GM12878 (cell line): ENCODE measurements around the gene SNED1. TPM values are rescaled to one million over a fixed set of nuclear protein-coding genes. Genes with fewer than 3 reads are reported as not detected.

Source experiments
- ATAC-seq: fragments of 200-7000 bp; cut with Tn5 transposase; 3 replicates; pipeline ENCODE4 v1.9.1; 2020; ENCODE audit warnings: mild to moderate bottlenecking, moderate library complexity
- BruUV-seq: library from RNA; stranded (reverse); fragments of 400-500 nt; replicated peaks from 2 replicates; lab custom pipeline; 2021; lab: Mats Ljungman, UMichigan
- CTCF ChIA-PET: fragments of 300-600 bp; sonication (Branson Sonifier 250); formaldehyde crosslinking; extraction: SDS; loops from one replicate; lab custom pipeline; 2021; ENCODE audit warnings: inconsistent platforms; lab: Yijun Ruan, JAX
- POLR2A ChIA-PET: fragments of 350-600 bp; formaldehyde crosslinking; extraction: SDS; loops from one replicate; lab custom pipeline; 2021; ENCODE audit warnings: inconsistent platforms; lab: Charles Lee
- RAD21 ChIA-PET: fragments of 300-600 bp; sonication (Branson Sonifier 250); formaldehyde crosslinking; loops from one replicate; lab custom pipeline; 2023; ENCODE audit warnings: antibody characterized with exemption; ENCODE audit not compliant: unreplicated experiment; lab: Charles Lee
- SMC1A ChIA-PET: fragments of 300-600 bp; sonication (Branson Sonifier 250); formaldehyde crosslinking; loops from one replicate; lab custom pipeline; 2023; ENCODE audit not compliant: unreplicated experiment, uncharacterized antibody; lab: Charles Lee
- DNase-seq: peaks from one replicate; pipeline ENCODE4 v3.0.0-alpha.2; 2011; ENCODE audit warnings: low read depth, low spot score
- FAIRE-seq: peaks from 3 replicates; lab custom pipeline; 2011; peaks lifted over from hg19 to GRCh38; lab: Jason Lieb, UNC
- H2AFZ ChIP-seq: 2 replicates; pipeline ENCODE4 v1.6.0; 2011; ENCODE audit warnings: low read depth, low read length, control low read depth; ENCODE audit not compliant: control insufficient read depth
- H3K27ac ChIP-seq: 2 replicates; pipeline ENCODE4 v1.5.1; 2011; ENCODE audit warnings: control low read depth; ENCODE audit not compliant: control insufficient read depth, insufficient read depth
- H3K27me3 ChIP-seq, 2 experiments: replicated peaks in 1 of 2; 2 replicates each; pipeline versions ENCODE4 v1.6.0 to v1.6.1; 2011; ENCODE audit warnings: low read length in 1 of 2; ENCODE audit not compliant: control insufficient read depth in 2 of 2, insufficient read depth in 2 of 2
- H3K36me3 ChIP-seq, 2 experiments: 2 replicates each; pipeline ENCODE4 v1.5.1; 2011; ENCODE audit warnings: low read length in 1 of 2; ENCODE audit not compliant: control insufficient read depth in 2 of 2, insufficient read depth in 2 of 2
- H3K4me1 ChIP-seq: 2 replicates; pipeline ENCODE4 v1.6.1; 2011; ENCODE audit warnings: mild to moderate bottlenecking, low read length, moderate library complexity, mixed read lengths; ENCODE audit not compliant: control insufficient read depth, insufficient read depth
- H3K4me2 ChIP-seq: 2 replicates; pipeline ENCODE4 v1.6.0; 2011; ENCODE audit warnings: control low read depth; ENCODE audit not compliant: control insufficient read depth, insufficient read depth
- H3K4me3 ChIP-seq: fragments of 200-600 bp; sonication (generic); 2 replicates; pipeline ENCODE4 v1.5.1; 2016
- H3K79me2 ChIP-seq: 2 replicates; pipeline ENCODE4 v1.6.0; 2011; ENCODE audit warnings: low read length; ENCODE audit not compliant: control insufficient read depth, insufficient read depth
- H3K9ac ChIP-seq: 2 replicates; pipeline ENCODE4 v1.8.0; 2011; ENCODE audit warnings: low read length, control low read depth, mixed read lengths; ENCODE audit not compliant: control insufficient read depth, insufficient read depth
- H3K9me3 ChIP-seq: replicated peaks from 3 replicates; pipeline ENCODE4 v1.5.1; 2011; ENCODE audit warnings: mild to moderate bottlenecking, low read length; ENCODE audit not compliant: control insufficient read depth, insufficient read depth
- H4K20me1 ChIP-seq: 2 replicates; pipeline ENCODE4 v1.6.0; 2011; ENCODE audit not compliant: control insufficient read depth, insufficient read depth
- CBX3 ChIP-seq: fragments of 200-600 bp; sonication (generic); IDR thresholded peaks from 2 replicates; pipeline ENCODE4 v1.6.1; 2016; ENCODE audit warnings: low read depth, borderline replicate concordance
- GATAD2B ChIP-seq: fragments of 450-650 bp; conservative IDR thresholded peaks from 2 replicates; pipeline ENCODE4 v1.6.1; 2017; ENCODE audit warnings: low read depth, mild to moderate bottlenecking, moderate library complexity
- IRF4 ChIP-seq: IDR thresholded peaks from 2 replicates; pipeline ENCODE4 v1.6.1; 2011; ENCODE audit warnings: low read depth, low read length
- RAD21 ChIP-seq: IDR thresholded peaks from 2 replicates; pipeline ENCODE4 v1.6.1; 2011; ENCODE audit warnings: mild to moderate bottlenecking, low read depth, low read length, moderate library complexity; ENCODE audit not compliant: insufficient read depth
- TCF12 ChIP-seq: IDR thresholded peaks from 2 replicates; pipeline ENCODE4 v1.6.1; 2011; ENCODE audit warnings: low read depth, mild to moderate bottlenecking, low read length
- WGBS: methylation state at CpG from one replicate; pipeline ENCODE4 v1.1.6; 2016; ENCODE audit warnings: low lambda C conversion rate; ENCODE audit not compliant: insufficient replicate concordance, insufficient coverage; ENCODE audit errors: missing lambda C conversion rate; 5-methylcytosine and 5-hydroxymethylcytosine counted together
- in situ Hi-C: fragments of 300-500 bp; cut with MboI; formaldehyde crosslinking; loops from 9 replicates; pipeline ENCODE4 v1.14.3; 2018; ENCODE audit warnings: mixed read lengths
- intact Hi-C: fragments of 100-400 bp; cut with micrococcal nuclease; formaldehyde crosslinking; loops from one replicate; pipeline ENCODE4 v1.14.2; 2022; ENCODE audit not compliant: unreplicated experiment
- polyA plus RNA-seq, 11 experiments: library from polyadenylated mRNA; depleted of rRNA in 4 of 11; unstranded in 6 of 11; stranded (reverse) in 5 of 11; fragments of >200 nt; fragmentation: Nextera tagmentation in 4 of 11; fragmentation: Illumina TruSeq in 1 of 11; extraction: Ambion mirVana in 4 of 11; extraction: Trizol in 1 of 11; gene quantifications; 1 replicate in 1 of 11; 2 replicates in 10 of 11; pipeline versions ENCODE4 v1.2.1 to v1.2.3, GENCODE V29; 2011 to 2016; ENCODE audit warnings: inconsistent platforms in 2 of 11, missing spikeins in 2 of 11, low read depth in 1 of 11
- total RNA-seq, 4 experiments: library from RNA; depleted of rRNA in 3 of 4; stranded (reverse); fragments of >200 nt in 3 of 4; fragmentation: Illumina TruSeq in 1 of 4; extraction: Trizol in 1 of 4; gene quantifications; 2 replicates each; pipeline versions ENCODE4 v1.2.1 to v1.2.3, GENCODE V29; 2013 to 2021
- TF ChIP-seq, protein P1 (sequence below): fragments of 450-650 bp; formaldehyde crosslinking; IDR thresholded peaks from 2 replicates; pipeline ENCODE4 v1.4.0; 2020; ENCODE audit warnings: mild to moderate bottlenecking, moderate library complexity
- TF ChIP-seq, protein P2 (sequence below): IDR thresholded peaks from 2 replicates; pipeline ENCODE4 v1.6.1; 2012; ENCODE audit warnings: improper control_type of control experiment, low read depth, low read length; ENCODE audit not compliant: insufficient replicate concordance

The SNED1 gene
- total and polyA plus RNA-seq, 10 of the 15 experiments (the other 5 are each of a cell fraction or from before 2014, with no cell fraction given), result 0.05 to 8.4 (median 3.0) TPM

DNA sequence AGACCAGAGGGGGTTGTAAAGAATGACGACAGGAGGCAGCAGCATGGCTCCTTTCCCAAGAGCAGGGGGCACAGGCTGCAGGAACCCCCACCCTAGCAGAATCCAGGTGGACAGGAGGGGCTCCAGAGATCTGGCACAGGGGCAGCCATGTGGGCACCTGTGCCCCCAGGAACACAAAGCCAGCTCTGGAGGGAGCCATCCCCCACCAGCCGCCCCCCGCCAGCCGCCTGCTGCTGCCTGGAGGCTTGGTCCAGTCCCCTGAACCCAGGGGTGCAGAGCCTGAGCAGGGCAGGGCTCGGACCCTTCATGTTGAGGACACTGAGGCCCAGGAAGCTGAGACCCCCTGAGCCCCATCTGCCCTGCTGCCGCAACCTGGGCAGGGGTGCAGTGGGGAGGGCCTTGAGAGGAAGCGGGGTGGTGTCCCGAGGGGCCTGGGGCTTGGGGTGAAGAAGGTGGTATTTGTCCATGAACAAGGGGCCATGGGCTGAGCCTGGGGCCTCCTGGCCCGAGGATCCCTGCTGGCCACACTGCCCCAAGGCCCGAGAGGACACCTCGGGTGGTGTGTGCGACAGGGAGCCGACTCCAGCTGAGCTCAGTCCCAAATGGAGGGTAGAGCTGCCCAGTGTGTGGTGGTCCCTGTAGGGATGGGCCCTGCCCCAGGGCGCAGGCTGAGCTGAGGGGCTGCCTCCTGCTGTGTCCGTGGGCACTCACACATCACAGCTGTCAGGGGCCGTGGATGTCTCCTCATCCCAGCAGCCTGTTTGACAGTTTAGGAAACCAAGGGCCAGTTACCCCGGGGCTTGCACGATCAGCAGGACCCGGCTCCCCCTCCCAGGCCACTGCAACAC lies 39.8 kb upstream of the SNED1 start:
- H3K27me3 ChIP-seq, result peaks cover 0 to 1% of the 10 kb centered on the region in 2 experiments; a peak in 2 of 4 replicates
- TF ChIP-seq GATAD2B, result no peak
- TF ChIP-seq RAD21, result no peak
- no peak for TF ChIP-seq CBX3
- no peak for TF ChIP-seq IRF4
- TF ChIP-seq, protein P1, sequence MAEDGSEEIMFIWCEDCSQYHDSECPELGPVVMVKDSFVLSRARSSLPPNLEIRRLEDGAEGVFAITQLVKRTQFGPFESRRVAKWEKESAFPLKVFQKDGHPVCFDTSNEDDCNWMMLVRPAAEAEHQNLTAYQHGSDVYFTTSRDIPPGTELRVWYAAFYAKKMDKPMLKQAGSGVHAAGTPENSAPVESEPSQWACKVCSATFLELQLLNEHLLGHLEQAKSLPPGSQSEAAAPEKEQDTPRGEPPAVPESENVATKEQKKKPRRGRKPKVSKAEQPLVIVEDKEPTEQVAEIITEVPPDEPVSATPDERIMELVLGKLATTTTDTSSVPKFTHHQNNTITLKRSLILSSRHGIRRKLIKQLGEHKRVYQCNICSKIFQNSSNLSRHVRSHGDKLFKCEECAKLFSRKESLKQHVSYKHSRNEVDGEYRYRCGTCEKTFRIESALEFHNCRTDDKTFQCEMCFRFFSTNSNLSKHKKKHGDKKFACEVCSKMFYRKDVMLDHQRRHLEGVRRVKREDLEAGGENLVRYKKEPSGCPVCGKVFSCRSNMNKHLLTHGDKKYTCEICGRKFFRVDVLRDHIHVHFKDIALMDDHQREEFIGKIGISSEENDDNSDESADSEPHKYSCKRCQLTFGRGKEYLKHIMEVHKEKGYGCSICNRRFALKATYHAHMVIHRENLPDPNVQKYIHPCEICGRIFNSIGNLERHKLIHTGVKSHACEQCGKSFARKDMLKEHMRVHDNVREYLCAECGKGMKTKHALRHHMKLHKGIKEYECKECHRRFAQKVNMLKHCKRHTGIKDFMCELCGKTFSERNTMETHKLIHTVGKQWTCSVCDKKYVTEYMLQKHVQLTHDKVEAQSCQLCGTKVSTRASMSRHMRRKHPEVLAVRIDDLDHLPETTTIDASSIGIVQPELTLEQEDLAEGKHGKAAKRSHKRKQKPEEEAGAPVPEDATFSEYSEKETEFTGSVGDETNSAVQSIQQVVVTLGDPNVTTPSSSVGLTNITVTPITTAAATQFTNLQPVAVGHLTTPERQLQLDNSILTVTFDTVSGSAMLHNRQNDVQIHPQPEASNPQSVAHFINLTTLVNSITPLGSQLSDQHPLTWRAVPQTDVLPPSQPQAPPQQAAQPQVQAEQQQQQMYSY (CRISPR knock-in tag), result no peak
- TF ChIP-seq, protein P2, sequence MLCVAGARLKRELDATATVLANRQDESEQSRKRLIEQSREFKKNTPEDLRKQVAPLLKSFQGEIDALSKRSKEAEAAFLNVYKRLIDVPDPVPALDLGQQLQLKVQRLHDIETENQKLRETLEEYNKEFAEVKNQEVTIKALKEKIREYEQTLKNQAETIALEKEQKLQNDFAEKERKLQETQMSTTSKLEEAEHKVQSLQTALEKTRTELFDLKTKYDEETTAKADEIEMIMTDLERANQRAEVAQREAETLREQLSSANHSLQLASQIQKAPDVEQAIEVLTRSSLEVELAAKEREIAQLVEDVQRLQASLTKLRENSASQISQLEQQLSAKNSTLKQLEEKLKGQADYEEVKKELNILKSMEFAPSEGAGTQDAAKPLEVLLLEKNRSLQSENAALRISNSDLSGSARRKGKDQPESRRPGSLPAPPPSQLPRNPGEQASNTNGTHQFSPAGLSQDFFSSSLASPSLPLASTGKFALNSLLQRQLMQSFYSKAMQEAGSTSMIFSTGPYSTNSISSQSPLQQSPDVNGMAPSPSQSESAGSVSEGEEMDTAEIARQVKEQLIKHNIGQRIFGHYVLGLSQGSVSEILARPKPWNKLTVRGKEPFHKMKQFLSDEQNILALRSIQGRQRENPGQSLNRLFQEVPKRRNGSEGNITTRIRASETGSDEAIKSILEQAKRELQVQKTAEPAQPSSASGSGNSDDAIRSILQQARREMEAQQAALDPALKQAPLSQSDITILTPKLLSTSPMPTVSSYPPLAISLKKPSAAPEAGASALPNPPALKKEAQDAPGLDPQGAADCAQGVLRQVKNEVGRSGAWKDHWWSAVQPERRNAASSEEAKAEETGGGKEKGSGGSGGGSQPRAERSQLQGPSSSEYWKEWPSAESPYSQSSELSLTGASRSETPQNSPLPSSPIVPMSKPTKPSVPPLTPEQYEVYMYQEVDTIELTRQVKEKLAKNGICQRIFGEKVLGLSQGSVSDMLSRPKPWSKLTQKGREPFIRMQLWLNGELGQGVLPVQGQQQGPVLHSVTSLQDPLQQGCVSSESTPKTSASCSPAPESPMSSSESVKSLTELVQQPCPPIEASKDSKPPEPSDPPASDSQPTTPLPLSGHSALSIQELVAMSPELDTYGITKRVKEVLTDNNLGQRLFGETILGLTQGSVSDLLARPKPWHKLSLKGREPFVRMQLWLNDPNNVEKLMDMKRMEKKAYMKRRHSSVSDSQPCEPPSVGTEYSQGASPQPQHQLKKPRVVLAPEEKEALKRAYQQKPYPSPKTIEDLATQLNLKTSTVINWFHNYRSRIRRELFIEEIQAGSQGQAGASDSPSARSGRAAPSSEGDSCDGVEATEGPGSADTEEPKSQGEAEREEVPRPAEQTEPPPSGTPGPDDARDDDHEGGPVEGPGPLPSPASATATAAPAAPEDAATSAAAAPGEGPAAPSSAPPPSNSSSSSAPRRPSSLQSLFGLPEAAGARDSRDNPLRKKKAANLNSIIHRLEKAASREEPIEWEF, result no peak
- TF ChIP-seq TCF12, result no peak
- SMC1A ChIA-PET, result no interaction called here
- no TSS peak for BruUV-seq
- no peaks in the 10 kb centered on the region for H4K20me1 ChIP-seq
- no peaks in the 10 kb centered on the region for H3K79me2 ChIP-seq
- H3K27ac ChIP-seq, result no peak overlapping the region
- no peak overlapping the region for H3K4me3 ChIP-seq
- H3K4me2 ChIP-seq, result no peak overlapping the region
- FAIRE-seq (no peak), DNase-seq (no peak), ATAC-seq (no peak)
- in situ Hi-C loops, result no loop called here
- H3K9me3 ChIP-seq, result no peaks in the 10 kb centered on the region
- H3K36me3 ChIP-seq, result no peaks in the 10 kb centered on the region
- no peak overlapping the region for H2AFZ ChIP-seq
- H3K4me1 ChIP-seq, result no peaks in the 10 kb centered on the region
- 26% methylated on average over 18 of the region's 19 CpGs for WGBS
- no peak overlapping the region for H3K9ac ChIP-seq
- POLR2A ChIA-PET, result no interaction called here
- CTCF ChIA-PET, result no interaction called here
- RAD21 ChIA-PET, result no interaction called here
- intact Hi-C loops, result no loop called here
